Peyer's patch (tissue), 4 donors: Measurements from ENCODE around the gene SHMT2.

Experiments
- POLR2A ChIP-seq, 2 donors: fragments of 450-650 bp; IDR thresholded peaks; one replicate each; pipeline ENCODE4 v1.5.1; 2017; ENCODE audit warnings: antibody characterized with exemption in 2 of 2, mild to moderate bottlenecking in 2 of 2, moderate library complexity in 2 of 2
- TF ChIP-seq, protein P1 (sequence below), 6 experiments: fragments of 450-650 bp in 4 of 6; fragments of 200-600 bp in 2 of 6; sonication (generic) in 1 of 6; IDR thresholded peaks; one replicate each; pipeline ENCODE4 v1.5.1; 2017 to 2019; ENCODE audit warnings: antibody characterized with exemption in 6 of 6, mild to moderate bottlenecking in 3 of 6, moderate library complexity in 1 of 6

DNA sequence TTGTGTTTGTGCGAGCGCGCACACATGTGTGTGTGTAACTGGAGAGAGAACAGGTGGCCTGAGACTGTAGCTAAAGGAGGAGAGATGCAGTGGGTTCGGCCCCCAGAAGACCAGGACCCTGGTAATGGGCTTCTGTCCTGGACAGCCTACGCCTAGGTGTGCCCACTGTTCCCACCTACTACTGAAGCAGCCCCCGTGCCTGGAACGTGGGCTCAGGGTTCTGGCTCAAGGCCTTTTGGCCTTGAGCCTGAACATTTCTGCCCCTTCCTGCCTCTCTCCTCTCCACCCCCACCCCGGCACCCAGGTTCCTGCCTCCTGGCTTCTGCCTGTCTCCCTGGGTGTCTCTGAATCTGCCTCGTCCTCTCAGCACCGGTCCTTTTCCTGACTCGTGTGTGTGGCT is 14.4 kb upstream of the SHMT2 start:
- no peak for TF ChIP-seq POLR2A (IDR thresholded peaks at IDR 0.05)
- TF ChIP-seq, protein P1, sequence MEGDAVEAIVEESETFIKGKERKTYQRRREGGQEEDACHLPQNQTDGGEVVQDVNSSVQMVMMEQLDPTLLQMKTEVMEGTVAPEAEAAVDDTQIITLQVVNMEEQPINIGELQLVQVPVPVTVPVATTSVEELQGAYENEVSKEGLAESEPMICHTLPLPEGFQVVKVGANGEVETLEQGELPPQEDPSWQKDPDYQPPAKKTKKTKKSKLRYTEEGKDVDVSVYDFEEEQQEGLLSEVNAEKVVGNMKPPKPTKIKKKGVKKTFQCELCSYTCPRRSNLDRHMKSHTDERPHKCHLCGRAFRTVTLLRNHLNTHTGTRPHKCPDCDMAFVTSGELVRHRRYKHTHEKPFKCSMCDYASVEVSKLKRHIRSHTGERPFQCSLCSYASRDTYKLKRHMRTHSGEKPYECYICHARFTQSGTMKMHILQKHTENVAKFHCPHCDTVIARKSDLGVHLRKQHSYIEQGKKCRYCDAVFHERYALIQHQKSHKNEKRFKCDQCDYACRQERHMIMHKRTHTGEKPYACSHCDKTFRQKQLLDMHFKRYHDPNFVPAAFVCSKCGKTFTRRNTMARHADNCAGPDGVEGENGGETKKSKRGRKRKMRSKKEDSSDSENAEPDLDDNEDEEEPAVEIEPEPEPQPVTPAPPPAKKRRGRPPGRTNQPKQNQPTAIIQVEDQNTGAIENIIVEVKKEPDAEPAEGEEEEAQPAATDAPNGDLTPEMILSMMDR (IDR thresholded peaks at IDR 0.05): no peak
